Activated gamma-delta T cell treated with anti-CD3 and anti-CD28 coated beads, Interleukin-2, amount 50 U/mL, for 16 hours (primary cell): ENCODE data around the gene NOL12.

Experiments used
- DNase-seq: peaks from one replicate; pipeline ENCODE4 v3.0.0-alpha.2; 2020; ENCODE audit warnings: low read depth

The NOL12 gene

GRCh38 chr22:37659066-37659896, 26.9 kb upstream of the NOL12 start:
- DNase-seq, result no peak

DNA sequence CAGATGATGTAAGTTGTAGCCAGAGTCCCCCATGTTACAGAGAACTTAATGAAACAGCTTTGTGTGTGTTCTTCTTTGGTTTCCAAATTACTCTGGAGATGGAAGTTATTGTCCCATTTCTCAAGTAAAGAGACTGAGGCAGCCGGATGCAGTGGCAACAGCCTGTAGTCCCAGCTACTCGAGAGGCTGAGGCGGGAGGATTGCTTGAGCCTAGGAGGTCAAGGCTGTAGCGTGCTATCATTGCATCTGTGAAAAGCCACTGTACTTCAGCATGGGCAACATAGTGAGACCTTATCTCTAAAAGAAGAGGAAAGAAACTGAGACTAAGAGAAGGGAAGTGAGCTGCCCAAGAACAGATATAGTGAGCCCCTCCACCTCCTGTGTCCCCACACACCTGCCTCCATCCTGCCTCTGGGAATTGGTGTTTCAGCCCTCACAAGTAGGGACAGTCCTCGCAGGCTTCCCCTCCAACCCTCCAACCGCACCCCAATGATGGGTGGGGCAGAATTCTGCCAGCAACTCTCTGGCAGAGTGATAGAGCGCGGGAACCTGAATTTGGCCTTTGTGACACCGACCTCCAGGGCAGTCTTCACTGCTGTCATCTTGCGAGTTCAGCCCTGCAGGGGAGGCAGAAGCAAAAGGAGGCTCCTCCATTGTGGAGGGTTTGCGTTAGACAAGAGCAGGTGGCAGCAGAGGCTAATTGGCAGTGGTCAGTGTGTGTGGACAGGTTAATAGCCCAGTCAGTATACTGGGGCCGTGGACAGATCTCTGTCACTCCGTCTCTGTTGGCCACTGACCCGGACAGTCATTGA, 26.0 kb upstream of the NOL12 start:
- no peak for DNase-seq

GRCh38 chr22:37660709-37661045, 25.5 kb upstream of the NOL12 start:
- no peak for DNase-seq

DNA sequence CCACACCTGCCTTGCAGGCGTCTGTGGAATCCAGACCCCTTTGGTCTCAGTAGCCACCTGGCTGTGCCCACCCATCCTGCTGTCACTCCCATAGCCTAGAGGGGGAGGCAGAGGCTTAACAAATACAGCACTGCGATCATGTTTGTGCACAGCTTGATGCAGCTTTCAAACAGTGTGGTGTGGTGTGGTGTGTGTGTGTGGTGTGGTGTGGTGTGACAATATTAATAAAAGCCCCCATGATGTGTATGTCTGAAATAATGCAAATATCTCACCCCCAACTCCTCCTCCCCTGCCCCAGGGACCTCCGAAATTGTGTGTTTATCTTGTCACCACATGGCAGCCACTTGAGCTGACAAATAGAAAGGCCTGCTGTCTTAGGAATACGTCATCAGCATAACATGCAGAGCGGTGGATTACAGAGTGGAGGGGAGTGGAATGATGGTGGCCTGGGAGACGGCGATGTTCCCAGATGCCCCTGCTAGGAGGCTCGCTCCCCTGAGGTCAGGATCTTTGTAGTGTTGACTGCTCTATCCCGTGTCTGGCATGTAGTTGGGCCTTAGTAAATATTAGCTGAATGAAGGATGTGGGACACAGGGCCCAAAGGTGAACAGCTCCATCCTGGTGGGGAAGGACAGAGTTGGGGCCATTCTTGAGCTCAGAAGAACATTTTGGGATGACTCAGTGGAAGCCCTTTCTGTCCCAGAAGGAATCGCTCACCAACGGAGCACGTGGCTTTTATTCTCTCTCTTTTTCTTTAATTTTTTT, 24.8 kb upstream of the NOL12 start:
- DNase-seq, result no peak

DNA sequence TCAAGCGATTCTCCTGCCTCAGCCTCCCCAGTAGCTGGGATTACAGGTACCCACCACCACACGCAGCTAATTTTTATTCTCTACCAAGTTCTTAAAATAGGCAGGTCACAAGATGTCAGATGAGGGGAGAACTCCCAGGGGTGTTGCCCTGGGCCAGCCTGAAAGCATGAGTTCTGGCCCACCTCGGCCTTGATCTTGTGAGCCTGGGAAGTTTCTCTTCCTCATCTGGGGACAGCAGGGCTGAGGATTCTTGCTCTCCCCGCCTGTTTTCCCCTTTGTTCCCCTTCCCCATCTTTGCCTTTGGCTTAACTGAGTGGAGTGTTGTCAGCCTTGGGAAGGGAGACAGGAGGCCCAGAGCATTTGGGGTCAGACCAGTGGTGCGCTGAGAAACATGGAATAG, 24.1 kb upstream of the NOL12 start:
- no peak for DNase-seq

DNA sequence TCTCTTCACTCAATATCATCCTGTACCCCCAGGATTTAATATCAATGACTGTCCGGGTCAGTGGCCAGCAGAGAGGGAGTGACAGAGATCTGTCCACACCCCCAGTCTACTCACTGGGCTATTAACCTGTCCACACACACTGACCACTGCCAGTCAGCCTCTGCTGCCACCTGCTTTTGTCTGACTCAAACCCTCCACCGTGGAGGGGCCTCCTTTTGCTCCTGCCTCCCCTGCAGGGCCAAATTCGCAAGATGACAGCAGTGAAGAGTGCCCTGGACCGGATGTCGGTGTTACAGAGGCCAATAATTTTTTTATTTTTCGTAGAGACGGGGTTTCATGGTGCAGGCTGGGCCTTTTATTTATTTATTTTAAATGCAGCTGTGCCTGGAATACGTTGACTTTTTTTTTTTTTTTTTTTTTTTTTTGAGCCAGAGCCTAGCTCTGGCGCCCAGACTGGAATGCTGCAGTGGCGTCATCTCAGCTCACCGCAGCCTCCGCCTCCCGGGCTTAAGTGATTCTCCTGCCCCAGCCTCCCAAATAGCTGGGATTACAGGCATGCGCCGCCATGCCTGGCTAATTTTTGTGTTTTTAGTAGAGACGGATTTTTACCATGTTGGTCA, 22.5 kb upstream of the NOL12 start:
- DNase-seq, result no peak

- no peak for DNase-seq
These were observed 21.7 kb upstream of the NOL12 start for GRCh38 chr22:37664249-37665101.

GRCh38 chr22:37665487-37665886, 20.7 kb upstream of the NOL12 start:
- no peak for DNase-seq

DNA sequence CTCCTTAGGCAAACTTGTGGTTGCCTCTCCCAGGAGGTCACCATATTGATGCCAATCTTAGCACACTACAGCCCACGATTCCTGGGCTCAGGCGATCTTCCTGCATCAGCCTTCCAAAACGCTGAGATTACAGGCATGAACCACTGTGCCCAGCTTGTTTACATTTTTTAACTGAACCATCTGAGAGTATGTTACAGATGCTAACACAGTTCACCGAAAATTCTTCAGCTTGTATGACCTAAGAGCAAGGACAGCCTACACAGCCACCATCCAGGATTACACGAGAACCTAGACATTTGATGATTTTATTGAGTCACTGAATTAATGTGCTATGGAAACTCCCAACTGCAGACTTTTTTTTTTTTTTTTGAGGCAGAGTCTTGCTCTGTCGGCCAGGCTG, 16.6 kb upstream of the NOL12 start:
- DNase-seq, result no peak

DNA sequence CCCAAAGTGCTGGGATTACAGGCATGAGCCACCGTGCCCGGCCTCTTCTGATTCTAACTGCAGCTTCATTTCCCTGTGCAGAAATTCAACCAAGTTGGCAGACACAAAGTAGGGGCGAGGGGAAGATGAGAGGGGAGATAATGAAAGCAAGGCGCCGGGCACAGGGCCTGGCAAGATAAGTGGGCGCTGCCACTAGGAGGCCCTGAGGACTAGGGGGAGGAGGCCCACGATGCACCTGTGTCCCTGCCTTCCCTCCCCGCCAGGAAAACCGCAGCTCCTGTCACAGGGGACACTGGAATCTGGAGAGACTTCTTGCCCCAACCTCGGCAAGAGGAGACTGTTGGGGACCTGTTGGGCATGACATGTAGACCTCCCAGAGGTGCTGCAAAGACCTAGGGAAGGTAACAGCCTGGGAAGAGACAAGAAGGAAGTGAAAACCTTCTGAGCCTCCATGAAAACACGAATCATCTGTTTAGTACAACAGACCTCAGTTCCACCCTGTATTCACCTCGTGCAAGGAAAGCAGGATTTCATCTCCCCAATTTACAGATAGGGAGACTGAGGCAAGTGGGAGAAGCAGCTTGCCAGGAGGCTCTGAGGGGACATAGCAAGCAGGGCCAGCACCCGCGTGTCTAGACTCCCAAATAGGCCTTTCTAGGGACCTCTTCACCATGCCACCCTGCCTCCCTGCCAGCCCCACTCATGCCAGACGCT, 13.8 kb upstream of the NOL12 start:
- DNase-seq, result no peak

GRCh38 chr22:37672920-37673455, 13.2 kb upstream of the NOL12 start:
- no peak for DNase-seq

- no peak for DNase-seq
These were observed 11.9 kb upstream of the NOL12 start for GRCh38 chr22:37674248-37674647.

GRCh38 chr22:37674951-37675929, 10.9 kb upstream of the NOL12 start, which contains the start of gene LGALS1:
Gene LGALS1, plus strand, starts transcription at chr22:37675636. Its CDS starts 67 bp downstream, at chr22:37675703.
- DNase-seq, result no peak

DNA sequence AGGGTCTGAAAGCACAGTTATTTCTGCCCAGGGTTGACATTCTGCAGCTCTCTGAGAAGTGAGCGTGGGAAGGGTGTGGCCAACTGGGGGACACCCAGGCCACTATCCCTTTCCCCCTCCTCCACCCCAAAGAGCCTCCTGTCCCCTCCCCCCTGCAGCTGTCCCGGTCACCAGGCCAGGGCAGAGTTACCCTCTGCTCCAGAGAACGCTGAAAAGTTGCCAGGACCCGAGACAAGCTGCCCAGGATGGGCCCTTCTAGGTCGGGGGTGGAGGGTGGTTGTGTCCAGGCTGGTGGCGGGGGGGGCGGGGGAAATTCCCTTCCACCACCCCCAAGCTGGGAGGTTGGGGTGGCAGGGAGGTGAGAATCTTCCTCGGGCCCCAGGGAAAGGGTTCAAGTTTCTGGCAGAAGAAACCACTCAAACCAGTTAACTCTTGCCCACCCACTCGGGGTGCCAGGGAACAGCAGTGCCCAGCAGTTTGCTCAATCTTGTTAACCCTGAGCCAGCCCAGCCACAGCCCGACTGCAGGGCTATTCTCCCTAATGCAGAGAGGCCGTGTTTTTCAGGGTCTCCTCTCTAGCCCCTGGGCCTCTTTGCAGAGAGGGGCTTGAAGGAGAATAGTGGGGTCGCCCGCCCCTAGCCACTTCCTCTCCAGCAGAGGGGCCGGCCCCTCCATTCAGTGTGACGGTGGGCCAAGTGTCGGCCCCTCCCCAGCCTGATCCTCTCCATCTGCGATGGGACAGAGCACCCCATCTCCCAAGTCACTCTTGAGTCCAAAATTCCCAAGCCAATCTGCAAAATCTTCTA, 10.0 kb upstream of the NOL12 start:
- peak; percentile 22 for DNase-seq

DNA sequence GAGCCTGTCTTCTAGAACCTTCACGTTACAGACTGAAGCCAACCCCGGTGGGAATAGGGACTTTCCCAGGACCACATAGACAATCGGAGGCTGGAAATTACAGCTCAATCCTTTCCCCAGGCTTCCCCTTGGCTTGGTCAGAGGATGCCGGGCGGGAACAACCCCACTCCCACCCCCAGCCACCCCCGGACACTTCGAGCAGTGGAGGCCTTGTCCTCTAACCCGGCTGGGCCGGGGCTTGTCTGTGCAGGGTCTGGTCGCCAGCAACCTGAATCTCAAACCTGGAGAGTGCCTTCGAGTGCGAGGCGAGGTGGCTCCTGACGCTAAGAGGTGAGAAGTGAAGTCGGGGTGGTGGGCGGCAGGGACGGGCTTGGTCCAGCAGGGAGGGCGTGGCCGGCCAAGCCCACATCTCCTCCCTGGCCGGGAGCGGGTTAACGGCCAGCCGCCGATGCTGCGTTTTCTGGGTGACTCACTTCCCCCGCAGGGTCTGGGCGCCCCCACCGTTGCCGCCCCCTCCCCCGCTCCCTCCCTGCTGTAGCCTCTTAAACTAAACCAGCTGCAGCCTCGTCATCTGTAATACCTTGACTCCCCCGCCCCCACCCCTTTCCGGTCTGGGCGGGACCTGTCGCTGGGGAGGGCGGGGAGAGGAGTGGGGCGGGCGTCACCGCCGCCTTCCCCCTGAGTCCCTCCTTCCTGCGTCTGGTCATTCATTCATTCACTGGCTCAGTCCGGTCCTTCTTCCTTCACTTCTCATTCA, 9.2 kb upstream of the NOL12 start:
- DNase-seq, result peak; percentile 93

DNA sequence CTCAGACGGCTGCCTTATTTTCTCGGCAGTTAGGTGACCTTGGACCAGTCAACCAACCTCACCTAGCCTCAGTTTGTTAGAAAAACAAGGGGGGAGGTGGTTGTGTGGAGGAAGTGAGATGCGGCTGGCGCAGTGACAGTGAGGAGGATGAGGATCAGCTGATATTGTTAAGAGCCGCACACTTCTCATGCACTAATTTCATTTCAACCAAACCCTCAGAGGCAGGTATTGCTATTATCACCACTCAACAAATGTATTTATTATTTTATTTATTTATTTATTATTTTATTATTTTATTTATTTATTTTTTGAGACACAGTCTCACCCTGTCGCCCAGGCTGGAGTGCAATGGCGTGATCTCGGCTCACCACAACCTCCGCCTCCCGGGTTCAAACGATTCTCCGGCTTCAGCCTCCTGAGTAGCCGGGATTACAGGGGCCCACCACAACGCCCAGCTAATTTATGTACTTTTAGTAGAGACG, 8.6 kb upstream of the NOL12 start:
- no peak for DNase-seq

- no peak for DNase-seq
These were observed 7.8 kb upstream of the NOL12 start for GRCh38 chr22:37678372-37678771.
